ENCODE results near the gene RPTOR. TPM values are rescaled to one million over a fixed set of nuclear protein-coding genes. Genes with fewer than 3 reads are reported as not detected.

The RPTOR gene
- total RNA-seq, 1 experiment from 2014 or later, result 25.1 TPM

DNA sequence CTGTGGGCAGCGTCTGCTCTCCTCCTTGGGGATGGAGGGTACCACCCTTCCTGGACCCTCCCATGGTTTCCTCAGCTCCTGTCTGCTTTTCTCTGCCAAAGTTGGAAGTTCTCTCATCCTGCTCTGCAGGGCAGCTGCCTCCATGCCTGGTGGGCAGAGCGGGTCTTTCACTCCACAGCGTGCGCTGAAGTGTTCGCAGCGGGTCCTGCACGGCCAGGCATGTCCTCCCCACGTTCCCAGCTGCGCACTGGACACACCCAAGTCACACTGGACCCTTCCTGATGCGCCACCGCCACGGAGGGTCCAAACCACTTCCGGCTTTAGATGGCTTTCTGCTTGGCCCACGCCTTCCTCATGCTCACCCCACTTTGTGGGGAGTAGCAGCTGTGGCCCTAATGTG lies 34.5 kb upstream of the RPTOR start:
- H3K27me3 Mint-ChIP-seq (ENCODE audit: low read depth), result peaks cover 32% of the 10 kb centered on the region
- Histone ChIP-seq H4K91ac (ENCODE audit: insufficient read length, low read depth, low read length) (no peak overlapping the region), H3K56ac (ENCODE audit: insufficient read length, low read depth, low read length) (no peak overlapping the region), H3K27me3 (ENCODE audit: insufficient read depth, low read length) (no peaks in the 10 kb centered on the region), H3T11ph (ENCODE audit: low read length) (no peak overlapping the region), H4K20me1 (ENCODE audit: control insufficient read depth, insufficient read depth, insufficient read length) (no peaks in the 10 kb centered on the region), H3K27ac (ENCODE audit: insufficient read length, low read depth, low read length) (no peak overlapping the region), H2BK12ac (ENCODE audit: insufficient read length, low read depth, low read length) (no peak overlapping the region), H3K9ac (ENCODE audit: extremely low read depth, insufficient read length, low read length) (no peak overlapping the region), H3K4me2 (ENCODE audit: insufficient read depth, insufficient read length, low read length) (no peak overlapping the region), H2AK5ac (ENCODE audit: insufficient read length, low read length) (no peak overlapping the region), H2BK20ac (ENCODE audit: low read depth, low read length, poor library complexity, severe bottlenecking) (no peak overlapping the region), H2BK15ac (ENCODE audit: low read depth, low read length) (no peak overlapping the region), H3K9me3 (ENCODE audit: control insufficient read depth, low read depth, low read length) (no peaks in the 10 kb centered on the region), H2BK5ac (ENCODE audit: insufficient read length, low read length) (no peak overlapping the region), H2AFZ (ENCODE audit: low read length) (no peak overlapping the region), H4K5ac (ENCODE audit: insufficient read length, low read depth, low read length) (no peak overlapping the region), H3K23me2 (ENCODE audit: insufficient read length, low read depth, low read length, poor library complexity, severe bottlenecking) (no peaks in the 10 kb centered on the region), H3K14ac (ENCODE audit: insufficient read depth, low read length) (no peak overlapping the region; the same call in 1 of the 2 replicates), H3K79me1 (ENCODE audit: insufficient read depth, low read depth, low read length, poor library complexity, severe bottlenecking) (no peaks in the 10 kb centered on the region), H3K23ac (ENCODE audit: insufficient read length, low read depth, low read length) (no peak overlapping the region), H4K8ac (replicated peaks; ENCODE audit: insufficient read length, low read depth, low read length) (no peak overlapping the region), H2BK120ac (ENCODE audit: low read depth, low read length, poor library complexity, severe bottlenecking) (no peak overlapping the region), H3K79me2 (ENCODE audit: insufficient read depth, low read length) (no peaks in the 10 kb centered on the region), H3K4ac (ENCODE audit: low read depth, low read length) (no peak overlapping the region), H3K18ac (ENCODE audit: insufficient read length, low read depth, low read length) (no peak overlapping the region), H3K4me1 (ENCODE audit: insufficient read depth, low read length) (no peaks in the 10 kb centered on the region)
- no peak for TF ChIP-seq CTCF (conservative IDR thresholded peaks at IDR 0.05)
- 0 out of 4 replicates have a peak, but pooled peaks cover 0 to 3% of the 10 kb centered on the region in 2 experiments for H3K4me1 Mint-ChIP-seq
- H3K36me3 Mint-ChIP-seq (ENCODE audit: insufficient read depth in 1 of 3, low read depth in 3 of 3), result no peaks in the 10 kb centered on the region
- no peak overlapping the region for H3K27ac Mint-ChIP-seq
- H3K4me3 Mint-ChIP-seq, result no peak overlapping the region
- WGBS (ENCODE audit: extremely low coverage, insufficient read length, low lambda C conversion rate), result no CpG with 5 or more reads among the region's 14 CpGs
- no peaks in the 10 kb centered on the region; a peak in 1 of 5 replicates for H3K9me3 Mint-ChIP-seq
- DNase-seq, result no peak

All from H9 (cell line).